CD4-positive, alpha-beta memory T cell (primary cell): Measurements from ENCODE around the gene SEMA6D. TPM values are rescaled to one million over a fixed set of nuclear protein-coding genes. Genes with fewer than 3 reads are reported as not detected.

Source experiments
- CTCF ChIA-PET: fragments of 350-600 bp; sonication (Branson Sonifier 250); formaldehyde crosslinking; loops from one replicate; lab custom pipeline; 2021; ENCODE audit warnings: inconsistent platforms; ENCODE audit not compliant: partially characterized antibody; lab: Charles Lee
- POLR2A ChIA-PET: fragments of 350-600 bp; sonication (Branson Sonifier 250); formaldehyde crosslinking; loops from one replicate; lab custom pipeline; 2021; ENCODE audit not compliant: partially characterized antibody; lab: Charles Lee
- DNase-seq, 5 donors: peaks; one replicate each; pipeline versions ENCODE4 v3.0.0 to v3.0.0-alpha.2; 2020 to 2022; ENCODE audit warnings: mixed read lengths in 1 of 5
- H3K27ac ChIP-seq: one replicate; pipeline ENCODE4 v1.7.0; 2013; ENCODE audit warnings: low read depth, low read length
- H3K27me3 ChIP-seq: 2 replicates; pipeline ENCODE4 v1.7.0; 2013; ENCODE audit warnings: mild to moderate bottlenecking, low read length, moderate library complexity; ENCODE audit not compliant: insufficient read depth
- H3K36me3 ChIP-seq: 2 replicates; pipeline ENCODE4 v1.7.0; 2013; ENCODE audit warnings: mild to moderate bottlenecking, low read length, moderate library complexity; ENCODE audit not compliant: insufficient read depth
- H3K4me1 ChIP-seq: 2 replicates; pipeline ENCODE4 v1.7.0; 2013; ENCODE audit warnings: mild to moderate bottlenecking, low read length, moderate library complexity; ENCODE audit not compliant: insufficient read depth
- H3K4me3 ChIP-seq, 2 donors: one replicate each; pipeline ENCODE4 v1.7.0; 2013; ENCODE audit warnings: low read length in 2 of 2, mild to moderate bottlenecking in 1 of 2
- H3K9me3 ChIP-seq, 2 donors: one replicate each; pipeline ENCODE4 v1.7.0; 2013; ENCODE audit warnings: low read length in 2 of 2, control low read depth in 1 of 2; ENCODE audit not compliant: control insufficient read depth in 1 of 2
- H3K27ac Mint-ChIP-seq, 7 donors: one replicate each; pipeline ENCODE4 v1.8.0; 2020 to 2021; ENCODE audit warnings: mixed read lengths in 7 of 7, mild to moderate bottlenecking in 6 of 7, inconsistent platforms in 3 of 7, moderate library complexity in 3 of 7
- H3K27me3 Mint-ChIP-seq, 2 donors: one replicate each; pipeline ENCODE4 v1.8.0; 2020 to 2021; ENCODE audit warnings: mixed read lengths in 2 of 2
- H3K36me3 Mint-ChIP-seq, 2 donors: one replicate each; pipeline ENCODE4 v1.8.0; 2020 to 2021; ENCODE audit warnings: mixed read lengths in 2 of 2, inconsistent platforms in 1 of 2, mild to moderate bottlenecking in 1 of 2
- H3K4me1 Mint-ChIP-seq, 4 donors: one replicate each; pipeline ENCODE4 v1.8.0; 2020 to 2021; ENCODE audit warnings: mixed read lengths in 4 of 4, mild to moderate bottlenecking in 1 of 4
- H3K4me3 Mint-ChIP-seq, 8 donors: one replicate each; pipeline ENCODE4 v1.8.0; 2020 to 2021; ENCODE audit warnings: mixed read lengths in 8 of 8, mild to moderate bottlenecking in 7 of 8, moderate library complexity in 6 of 8, inconsistent platforms in 3 of 8
- H3K9me3 Mint-ChIP-seq, 8 donors: one replicate each; pipeline ENCODE4 v1.8.0; 2020 to 2021; ENCODE audit warnings: mixed read lengths in 8 of 8, mild to moderate bottlenecking in 5 of 8, inconsistent platforms in 3 of 8, moderate library complexity in 1 of 8
- intact Hi-C: fragments of 100-400 bp; cut with micrococcal nuclease; formaldehyde crosslinking; loops from one replicate; pipeline ENCODE4 v1.15.1; 2023
- polyA plus RNA-seq, 2 donors: library from polyadenylated mRNA; unstranded; fragments of 300-500 nt; fragmentation: Illumina TruSeq; gene quantifications; one replicate each; pipeline ENCODE4 v1.2.3, GENCODE V29; 2021
- total RNA-seq, 2 experiments: library from RNA; stranded (reverse); gene quantifications; one replicate each; pipeline ENCODE4 v1.2.3, GENCODE V29; 2021

SEMA6D gene
- total and polyA plus RNA-seq, 4 experiments from 2014 or later: not detected

- Histone ChIP-seq H3K4me3 (no peak overlapping the region), H3K4me1 (no peaks in the 10 kb centered on the region), H3K27ac (no peak overlapping the region), H3K27me3 (no peaks in the 10 kb centered on the region), H3K36me3 (no peaks in the 10 kb centered on the region), H3K9me3 (no peaks in the 10 kb centered on the region)
- CTCF ChIA-PET: no interaction called here
- Mint-ChIP-seq H3K27ac (no peak overlapping the region), H3K4me3 (no peak overlapping the region), H3K27me3 (no peaks in the 10 kb centered on the region), H3K4me1 (no peaks in the 10 kb centered on the region), H3K36me3 (no peaks in the 10 kb centered on the region), H3K9me3 (peaks cover 0 to 3% (median 0%) of the 10 kb centered on the region in 8 donors)
- DNase-seq: no peak
- POLR2A ChIA-PET: no interaction called here
- intact Hi-C loops: no loop called here
Measured at GRCh38 chr15:47682661-47683060, 34.6 kb upstream of the SEMA6D start.

- ChIA-PET POLR2A (no interaction called here), CTCF (no interaction called here)
- intact Hi-C loops: no loop called here
Measured at GRCh38 chr15:47685141-47685870, 32.0 kb upstream of the SEMA6D start.

GRCh38 chr15:47688573-47689086 lies 28.7 kb upstream of the SEMA6D start:
- no peak overlapping the region for H3K27ac Mint-ChIP-seq
- H3K36me3 Mint-ChIP-seq: no peaks in the 10 kb centered on the region
- intact Hi-C loops: no loop called here
- CTCF ChIA-PET: no interaction called here
- Histone ChIP-seq H3K36me3 (no peaks in the 10 kb centered on the region), H3K27me3 (no peaks in the 10 kb centered on the region), H3K27ac (no peak overlapping the region), H3K9me3 (no peaks in the 10 kb centered on the region), H3K4me1 (no peaks in the 10 kb centered on the region), H3K4me3 (no peak overlapping the region)
- no peak for DNase-seq
- H3K9me3 Mint-ChIP-seq: peaks cover 0 to 5% (median 1%) of the 10 kb centered on the region in 8 donors
- H3K4me3 Mint-ChIP-seq: no peak overlapping the region
- H3K27me3 Mint-ChIP-seq: no peaks in the 10 kb centered on the region
- POLR2A ChIA-PET: no interaction called here
- no peaks in the 10 kb centered on the region for H3K4me1 Mint-ChIP-seq

More at GRCh38 chr15:47685141-47685870, 32.0 kb upstream of the SEMA6D start:
- Histone ChIP-seq H3K27me3 (no peaks in the 10 kb centered on the region), H3K4me1 (no peaks in the 10 kb centered on the region), H3K27ac (no peak overlapping the region), H3K36me3 (no peaks in the 10 kb centered on the region), H3K9me3 (no peaks in the 10 kb centered on the region), H3K4me3 (no peak overlapping the region)
- Mint-ChIP-seq H3K9me3 (peaks cover 0 to 5% (median under 1%) of the 10 kb centered on the region in 8 donors), H3K4me3 (no peak overlapping the region), H3K4me1 (no peaks in the 10 kb centered on the region), H3K27ac (no peak overlapping the region), H3K27me3 (no peaks in the 10 kb centered on the region), H3K36me3 (no peaks in the 10 kb centered on the region)
- DNase-seq: no peak

- Histone ChIP-seq H3K4me1 (no peaks in the 10 kb centered on the region), H3K36me3 (no peaks in the 10 kb centered on the region), H3K27me3 (no peaks in the 10 kb centered on the region), H3K9me3 (no peaks in the 10 kb centered on the region), H3K4me3 (no peak overlapping the region), H3K27ac (no peak overlapping the region)
- peaks cover 0 to 5% (median 1%) of the 10 kb centered on the region in 8 donors for H3K9me3 Mint-ChIP-seq
- no peak overlapping the region for H3K4me3 Mint-ChIP-seq
- intact Hi-C loops: no loop called here
- no peaks in the 10 kb centered on the region for H3K36me3 Mint-ChIP-seq
- H3K27ac Mint-ChIP-seq: no peak overlapping the region
- no peaks in the 10 kb centered on the region for H3K4me1 Mint-ChIP-seq
- CTCF ChIA-PET: no interaction called here
- POLR2A ChIA-PET: no interaction called here
- DNase-seq: no peak
- no peaks in the 10 kb centered on the region for H3K27me3 Mint-ChIP-seq
Measured at GRCh38 chr15:47689660-47690059, 27.6 kb upstream of the SEMA6D start.

GRCh38 chr15:47691882-47692281 lies 25.4 kb upstream of the SEMA6D start:
- no peaks in the 10 kb centered on the region for H3K4me1 Mint-ChIP-seq
- H3K9me3 ChIP-seq: no peaks in the 10 kb centered on the region
- no peaks in the 10 kb centered on the region for H3K36me3 Mint-ChIP-seq
- intact Hi-C loops: no loop called here
- no peak overlapping the region for H3K4me3 ChIP-seq
- H3K36me3 ChIP-seq: no peaks in the 10 kb centered on the region
- no peaks in the 10 kb centered on the region for H3K27me3 Mint-ChIP-seq
- no peak overlapping the region for H3K4me3 Mint-ChIP-seq
- ChIA-PET CTCF (no interaction called here), POLR2A (no interaction called here)
- H3K27ac Mint-ChIP-seq: no peak overlapping the region
- no peak overlapping the region for H3K27ac ChIP-seq
- peaks cover 0 to 5% (median 0%) of the 10 kb centered on the region in 8 donors for H3K9me3 Mint-ChIP-seq
- no peaks in the 10 kb centered on the region for H3K27me3 ChIP-seq
- no peak for DNase-seq
- H3K4me1 ChIP-seq: no peaks in the 10 kb centered on the region

DNA sequence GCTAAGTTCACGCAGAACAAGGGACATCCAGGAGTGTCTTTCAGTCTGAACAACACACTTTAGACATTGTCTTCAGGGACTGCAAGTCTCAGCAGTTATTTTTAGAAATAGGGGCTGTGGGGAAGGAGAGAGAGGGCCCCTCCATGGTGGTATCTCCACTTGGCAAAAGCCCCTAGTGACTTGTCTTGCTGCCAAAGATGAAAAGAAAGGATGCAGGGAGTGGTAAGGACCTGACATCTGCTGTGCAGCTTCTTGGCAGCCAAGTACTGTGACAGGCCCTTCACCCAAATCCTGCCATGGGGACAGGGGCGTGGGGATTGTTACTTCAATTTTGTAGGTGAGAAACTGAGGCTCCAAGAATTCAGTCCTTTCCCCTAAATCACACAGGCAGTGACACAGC lies 21.0 kb upstream of the SEMA6D start:
- no peaks in the 10 kb centered on the region for H3K4me1 Mint-ChIP-seq
- no peak overlapping the region for H3K27ac ChIP-seq
- peaks cover 0 to 3% (median 0%) of the 10 kb centered on the region in 8 donors for H3K9me3 Mint-ChIP-seq
- no peaks in the 10 kb centered on the region for H3K27me3 Mint-ChIP-seq
- H3K4me3 ChIP-seq: no peak overlapping the region
- CTCF ChIA-PET: no interaction called here
- H3K4me3 Mint-ChIP-seq: no peak overlapping the region
- H3K27me3 ChIP-seq: no peaks in the 10 kb centered on the region
- DNase-seq: no peak
- intact Hi-C loops: no loop called here
- no peaks in the 10 kb centered on the region for H3K4me1 ChIP-seq
- no peaks in the 10 kb centered on the region for H3K36me3 ChIP-seq
- H3K36me3 Mint-ChIP-seq: no peaks in the 10 kb centered on the region
- POLR2A ChIA-PET: no interaction called here
- H3K27ac Mint-ChIP-seq: no peak overlapping the region
- no peaks in the 10 kb centered on the region for H3K9me3 ChIP-seq

DNA sequence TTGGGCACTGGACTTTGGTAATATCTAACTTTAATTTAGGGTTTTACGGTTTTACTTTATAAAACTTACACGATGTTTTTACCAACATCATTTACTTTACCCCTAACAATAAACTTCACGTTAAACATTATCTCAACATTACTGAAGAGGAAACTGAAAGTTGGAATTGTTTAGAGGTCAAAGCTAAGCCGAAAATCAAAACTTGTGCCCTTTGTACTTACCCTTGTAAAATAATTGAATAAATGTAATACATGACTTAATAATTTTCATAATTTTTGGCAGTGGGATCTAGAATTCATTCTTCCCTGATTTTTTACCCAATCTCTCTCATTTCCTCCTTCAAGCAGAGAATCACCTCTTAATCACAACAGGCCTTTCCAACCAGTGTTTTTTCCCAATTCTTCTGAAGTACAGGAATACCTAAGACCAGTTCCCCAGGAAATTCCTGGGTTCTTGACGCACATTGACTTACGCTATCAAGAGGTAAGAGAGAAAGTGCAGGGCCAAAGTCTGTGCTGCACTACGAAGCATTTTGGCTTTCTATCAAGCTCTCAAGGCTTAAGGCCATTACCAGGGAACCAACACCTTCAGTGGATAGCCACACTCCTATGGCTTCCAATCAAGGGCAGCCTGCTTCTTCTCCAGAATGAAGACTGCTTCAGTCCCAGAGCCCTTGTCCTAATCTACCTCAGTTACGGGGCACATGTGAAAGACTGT lies 11.9 kb upstream of the SEMA6D start:
- Histone ChIP-seq H3K27ac (no peak overlapping the region), H3K4me1 (no peaks in the 10 kb centered on the region), H3K27me3 (no peaks in the 10 kb centered on the region), H3K9me3 (no peaks in the 10 kb centered on the region), H3K4me3 (no peak overlapping the region), H3K36me3 (no peaks in the 10 kb centered on the region)
- DNase-seq: no peak
- H3K4me3 Mint-ChIP-seq: no peak overlapping the region
- H3K27ac Mint-ChIP-seq: no peak overlapping the region
- peaks cover 0 to 2% of the 10 kb centered on the region in 2 donors for H3K27me3 Mint-ChIP-seq
- no peaks in the 10 kb centered on the region for H3K4me1 Mint-ChIP-seq
- intact Hi-C loops: no loop called here
- ChIA-PET POLR2A (no interaction called here), CTCF (no interaction called here)
- no peaks in the 10 kb centered on the region for H3K36me3 Mint-ChIP-seq
- H3K9me3 Mint-ChIP-seq: peaks cover 0 to 4% (median 0%) of the 10 kb centered on the region in 8 donors
